HL-60/S4 treated with retinoic acid at 250 ng/mL for 4 days and 3 days (cell line): ENCODE data around the gene CFAP100.

Source experiments
- in situ Hi-C: fragments of 300-500 bp; cut with MboI; formaldehyde crosslinking; loops from 2 replicates; pipeline ENCODE4 v1.7.0; 2022; ENCODE audit warnings: low sequenced_read_pairs

CFAP100 gene

GRCh38 chr3:126373682-126374601 lies 20.8 kb upstream of the CFAP100 start:
- in situ Hi-C loops, result no loop called here

DNA sequence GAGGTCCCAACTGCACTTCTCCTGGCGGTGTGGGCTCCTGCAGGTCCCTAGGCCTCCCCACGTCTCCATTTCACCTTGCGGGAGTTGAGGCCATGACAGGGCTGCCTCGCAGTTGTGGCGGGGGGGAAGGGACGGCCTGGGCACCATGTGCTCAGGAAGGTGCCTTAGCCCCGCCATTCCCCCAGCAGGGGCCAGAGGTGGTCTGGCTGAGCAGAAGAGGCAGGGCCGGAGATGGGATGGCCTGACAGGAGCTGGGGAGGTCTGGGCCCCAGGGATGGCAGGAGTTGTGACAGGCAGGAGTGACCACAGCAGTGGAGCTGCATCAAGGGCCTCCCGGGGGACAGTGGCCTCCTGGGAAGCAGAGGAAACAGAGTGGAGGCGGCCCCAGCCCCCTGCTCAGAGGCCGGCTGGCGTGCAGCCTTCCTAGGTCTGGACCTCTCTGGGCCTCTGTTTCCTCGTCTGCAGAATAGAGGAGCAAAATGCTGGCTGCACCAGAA lies 18.8 kb upstream of the CFAP100 start:
- in situ Hi-C loops, result no loop called here

DNA sequence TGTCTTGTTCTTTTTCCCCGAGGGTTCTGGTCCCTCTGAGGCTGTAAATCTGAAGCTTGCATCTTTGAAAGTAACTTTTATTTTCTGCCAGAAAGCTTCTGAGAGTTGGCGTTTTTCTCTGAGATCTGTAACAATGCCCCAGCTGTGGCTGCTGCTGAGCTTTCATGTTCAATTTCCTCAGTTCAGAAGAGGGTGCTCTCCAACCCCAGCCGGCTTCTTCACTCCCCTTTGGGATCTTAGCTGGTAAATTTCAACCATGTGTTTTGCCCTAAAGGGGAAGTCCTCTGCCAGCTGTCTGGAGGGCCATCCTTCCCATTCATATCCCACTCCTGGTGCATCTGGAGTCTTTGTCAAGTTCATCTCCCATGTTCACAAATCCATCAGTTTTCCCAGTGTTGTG lies 18.3 kb upstream of the CFAP100 start:
- in situ Hi-C loops, result no loop called here

- in situ Hi-C loops, result no loop called here
Observed at GRCh38 chr3:126377211-126377610, 17.5 kb upstream of the CFAP100 start.

DNA sequence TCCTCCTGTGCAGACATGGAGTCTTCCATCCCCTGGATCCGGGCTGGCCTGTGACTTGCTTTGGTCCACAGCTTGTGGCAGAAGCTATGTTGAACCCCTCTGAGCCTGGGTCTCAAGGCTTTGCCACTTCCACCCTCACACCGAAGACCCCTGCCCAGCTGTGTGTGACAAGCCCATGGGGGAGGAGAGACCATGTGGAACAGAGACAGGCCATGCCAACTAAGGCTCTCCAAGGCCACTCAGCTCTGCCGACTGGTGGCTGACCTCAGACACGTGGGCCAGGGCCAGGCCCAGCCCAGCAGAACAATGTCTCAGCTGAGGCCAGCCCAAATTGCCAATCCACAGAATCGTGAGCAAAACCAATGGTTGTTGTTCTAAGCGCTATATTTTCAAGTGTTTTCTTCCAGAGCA lies 16.4 kb upstream of the CFAP100 start:
- in situ Hi-C loops, result no loop called here

DNA sequence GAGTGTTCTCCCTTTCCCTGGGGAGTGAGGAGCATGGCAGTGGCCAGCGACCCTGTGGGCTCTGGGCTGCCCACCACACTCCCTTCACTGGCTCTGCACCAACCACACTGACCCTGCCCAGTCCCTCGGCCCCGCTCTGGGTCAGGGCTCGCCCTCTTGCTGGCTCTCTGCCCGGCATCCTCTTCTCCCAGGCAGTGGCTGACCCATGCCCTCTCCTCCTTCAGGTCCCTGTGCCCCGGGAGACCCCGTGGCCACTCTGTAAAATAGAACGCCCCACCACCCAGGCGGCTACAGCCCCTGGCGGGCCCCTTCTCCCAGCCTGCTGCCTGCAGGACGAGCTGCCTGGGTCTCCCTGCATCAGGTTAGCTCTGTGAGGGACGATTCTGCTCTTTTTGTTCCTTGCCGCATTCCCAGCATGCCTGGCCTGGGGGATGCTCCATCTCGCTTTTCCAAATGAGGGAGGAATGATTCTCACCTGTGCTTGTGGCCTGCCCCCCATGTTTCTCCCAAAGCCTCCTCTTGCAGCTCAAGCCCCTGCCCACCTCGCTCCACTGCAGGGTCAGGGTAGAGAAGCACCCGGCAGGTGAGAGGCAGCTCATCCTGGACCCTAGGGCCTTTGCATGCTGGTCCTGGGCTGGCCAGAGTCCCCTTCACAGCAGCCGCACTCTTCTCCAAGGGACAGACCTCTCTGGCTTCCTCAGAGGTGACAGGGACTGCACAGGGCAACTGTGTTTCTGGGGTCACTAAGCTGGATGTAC lies 14.5 kb upstream of the CFAP100 start:
- in situ Hi-C loops, result no loop called here

DNA sequence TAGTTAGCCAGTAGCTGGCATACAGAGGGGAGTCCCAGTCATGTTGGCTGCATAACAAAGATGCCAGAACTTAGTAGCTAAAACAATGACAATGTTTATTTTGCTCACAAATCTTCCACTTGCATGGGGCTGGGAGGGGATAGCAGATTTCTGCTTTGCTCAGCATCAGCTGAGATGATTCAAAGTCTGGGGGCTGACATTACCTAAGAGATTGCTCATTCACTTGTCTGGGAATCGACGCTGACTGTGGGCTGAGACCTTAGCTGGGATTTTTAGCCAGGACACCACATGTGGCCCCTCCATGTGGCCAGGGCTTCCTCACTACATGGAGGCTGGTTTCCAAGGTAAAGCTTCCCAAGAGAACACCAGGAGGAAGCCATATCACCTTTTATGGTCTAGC lies 12.7 kb upstream of the CFAP100 start:
- in situ Hi-C loops, result no loop called here

DNA sequence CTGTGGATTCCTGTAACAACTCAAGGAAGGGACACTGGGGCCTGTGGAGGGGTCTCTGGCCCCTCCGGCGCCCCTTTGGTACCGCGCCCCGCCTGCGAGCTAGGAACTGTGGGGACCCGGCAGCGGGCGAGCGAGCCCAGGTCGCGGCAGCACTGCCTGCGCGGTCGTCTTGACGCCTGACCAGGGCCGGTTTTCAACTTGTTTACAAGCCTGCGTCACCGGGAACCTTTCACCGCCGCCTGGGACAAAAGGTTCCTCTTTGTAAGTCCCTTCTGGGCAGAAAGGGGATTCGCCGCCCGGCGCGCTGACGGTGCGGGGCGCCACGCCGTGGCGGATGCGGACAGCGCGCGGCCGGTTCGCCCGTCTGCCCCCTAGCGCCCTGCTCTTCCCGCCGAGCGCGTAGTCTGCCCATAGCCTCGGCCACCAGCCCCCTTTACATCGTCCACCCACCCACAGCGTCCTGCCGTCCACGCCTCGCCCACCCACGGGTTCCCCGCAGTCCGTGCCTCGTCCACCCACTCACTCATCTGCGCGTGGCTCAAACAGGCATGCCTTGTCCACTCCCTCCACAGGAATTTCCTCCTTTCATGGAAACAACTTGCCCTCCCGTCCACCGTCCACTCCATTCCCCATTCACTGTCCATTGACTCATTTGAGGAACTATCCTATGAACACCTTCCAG lies 5.5 kb upstream of the CFAP100 start:
- in situ Hi-C loops, result no loop called here

DNA sequence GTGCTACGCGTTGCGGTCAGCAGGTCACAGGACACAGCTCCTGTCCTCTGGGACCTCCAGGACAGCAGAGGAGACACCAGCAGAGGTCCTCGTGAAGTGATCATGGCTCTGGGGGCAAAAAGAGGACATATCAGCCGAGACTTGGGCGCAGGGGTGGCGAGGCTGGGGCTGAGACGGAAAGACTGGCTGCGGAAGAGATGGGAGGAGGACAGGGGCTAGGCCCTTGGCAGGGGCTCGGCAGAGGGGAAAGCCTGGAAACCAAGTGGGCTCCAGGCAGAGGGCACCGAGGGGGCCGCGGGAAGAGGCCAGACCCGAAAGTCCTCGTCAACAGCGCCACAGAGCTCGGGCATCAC lies 4.9 kb upstream of the CFAP100 start:
- in situ Hi-C loops, result no loop called here

- in situ Hi-C loops, result no loop called here
Observed at GRCh38 chr3:126390201-126390600, 4.5 kb upstream of the CFAP100 start.

- in situ Hi-C loops, result no loop called here
Observed at GRCh38 chr3:126390751-126391150, 4.0 kb upstream of the CFAP100 start.

GRCh38 chr3:126391631-126392030 lies 3.1 kb upstream of the CFAP100 start:
- in situ Hi-C loops, result no loop called here

DNA sequence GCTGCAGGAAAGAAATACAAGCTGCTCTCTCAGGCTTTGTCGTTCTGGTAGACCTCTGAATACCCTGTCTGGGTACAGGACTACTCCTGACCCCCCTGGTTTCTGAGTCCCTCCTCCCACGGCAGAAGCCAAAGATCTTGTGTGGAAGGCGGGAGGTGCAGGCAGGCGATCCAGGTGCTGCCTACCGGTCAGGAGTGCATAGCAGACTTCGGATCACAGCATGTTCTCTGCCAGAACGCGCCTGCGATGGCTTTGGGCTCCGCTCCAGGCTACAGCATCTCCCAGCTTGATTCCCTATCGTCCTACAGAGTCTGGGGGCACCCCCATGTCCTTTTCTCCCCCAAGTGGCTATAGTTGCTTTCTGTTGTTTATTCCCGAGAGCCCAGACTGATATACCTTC lies 2.5 kb upstream of the CFAP100 start:
- in situ Hi-C loops, result no loop called here

- in situ Hi-C loops, result no loop called here
Observed at GRCh38 chr3:126393563-126393962, 1.1 kb upstream of the CFAP100 start.

DNA sequence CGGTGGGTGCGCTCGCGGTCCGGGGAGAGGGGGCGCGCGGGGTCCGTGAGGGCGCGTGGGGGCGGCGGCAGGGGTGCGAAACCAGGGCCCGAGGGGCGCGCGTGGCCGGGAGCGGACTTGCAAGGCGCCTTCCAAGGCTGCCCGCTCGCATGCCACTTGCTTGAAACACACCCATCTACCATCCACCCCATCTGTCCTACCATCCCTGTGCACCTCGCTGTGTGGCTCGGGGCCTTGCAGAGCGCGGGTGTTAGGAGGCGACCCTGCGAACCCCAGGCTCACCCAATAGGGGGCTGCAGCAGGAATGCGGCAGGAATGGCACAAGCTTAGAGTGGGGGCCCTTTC lies 240 bp downstream of the CFAP100 start:
- in situ Hi-C loops, result no loop called here

- in situ Hi-C loops, result no loop called here
Observed at GRCh38 chr3:126395846-126396513, 1.3 kb downstream of the CFAP100 start.

DNA sequence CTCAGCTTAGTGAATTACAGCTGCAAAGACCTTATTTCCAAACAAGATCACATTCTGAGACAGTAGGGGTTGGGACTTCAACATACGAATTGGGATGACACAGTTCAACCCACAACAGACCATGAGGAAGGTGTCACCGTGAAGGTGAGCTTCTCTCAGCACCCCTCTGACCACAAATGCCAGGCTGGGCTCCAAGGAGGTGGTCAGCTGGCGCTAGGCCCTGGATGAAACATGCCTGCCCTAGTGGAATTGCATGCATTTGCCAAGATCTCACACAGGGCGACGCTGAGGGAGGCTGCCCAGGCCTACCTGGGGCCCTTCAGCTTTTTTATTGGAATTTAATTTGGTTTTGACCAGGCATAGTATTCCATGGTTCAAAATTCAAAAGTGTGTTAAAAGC lies 1.8 kb downstream of the CFAP100 start:
- in situ Hi-C loops, result no loop called here

GRCh38 chr3:126397610-126398422 lies 3.1 kb downstream of the CFAP100 start:
- in situ Hi-C loops, result no loop called here

- in situ Hi-C loops, result no loop called here
Observed at GRCh38 chr3:126398423-126399350, 4.0 kb downstream of the CFAP100 start.
